ENCODE data around the gene CLK1. TPM values are rescaled to one million over a fixed set of nuclear protein-coding genes. Genes with fewer than 3 reads are reported as not detected.

The CLK1 gene
- total and polyA plus RNA-seq, 2 of the 13 experiments (the other 11 are each of a cell fraction or from before 2014, with no cell fraction given) = 66.6 to 101 TPM

GRCh38 chr2:200864176-200865034 is at the start of gene CLK1 (continued):
- TF ChIP-seq ZBTB4 (CRISPR knock-in tag; IDR thresholded peaks at IDR 0.05; ENCODE audit: borderline replicate concordance) (peak; percentile 95; the same call in 1 of the 2 replicates), KAT8 (CRISPR knock-in tag; IDR thresholded peaks at IDR 0.05) (peak; percentile 99), GLI4 (CRISPR knock-in tag; IDR thresholded peaks at IDR 0.05; ENCODE audit: borderline replicate concordance) (peak; percentile 95), ZNF687 (CRISPR knock-in tag; IDR thresholded peaks at IDR 0.05) (peak; percentile 99), FOXC1 (CRISPR knock-in tag; IDR thresholded peaks at IDR 0.05; ENCODE audit: borderline replicate concordance) (peak; percentile 99), ATF7 (IDR thresholded peaks at IDR 0.05) (no peak), ATF7 (CRISPR knock-in tag; IDR thresholded peaks at IDR 0.05) (peak; percentile 87), CREB1 (IDR thresholded peaks at IDR 0.05) (peak; percentile 97), CREB1 (CRISPR knock-in tag; IDR thresholded peaks at IDR 0.05) (peak; percentile 91), DZIP1 (CRISPR knock-in tag; IDR thresholded peaks at IDR 0.05) (peak; percentile 95), ZSCAN31 (CRISPR knock-in tag; IDR thresholded peaks at IDR 0.05; ENCODE audit: low read depth) (peak; percentile 88), MLX (CRISPR knock-in tag; IDR thresholded peaks at IDR 0.05) (peak; percentile 91), MATR3 (CRISPR knock-in tag; IDR thresholded peaks at IDR 0.05) (no peak), RAD21 (CRISPR knock-in tag; IDR thresholded peaks at IDR 0.05) (peak; percentile 54), POLR2A (IDR thresholded peaks at IDR 0.05; ENCODE audit: insufficient read depth in 1 of 2, low read depth in 2 of 2, low read length in 2 of 2) (peak; percentile 99 to 100), PATZ1 (CRISPR knock-in tag; IDR thresholded peaks at IDR 0.05) (peak; percentile 83)
